ENCODE measurements around the gene BEND6.

GRCh38 chr6:56911847-56912246 is 43.1 kb upstream of the BEND6 start:
- TF ChIP-seq CTCF (IDR thresholded peaks at IDR 0.05) (no peak), POLR2A (IDR thresholded peaks at IDR 0.05) (no peak), POLR2AphosphoS5 (IDR thresholded peaks at IDR 0.05; ENCODE audit: insufficient read depth in 1 of 2, low read depth in 1 of 2) (no peak)

Data from vagina (tissue), 2 donors.